HL-60/S4 treated with retinoic acid at 250 ng/mL for 4 days and 3 days (cell line): ENCODE results near the gene RNASEH2C.
"Not testable (repeated sequence)": the region's sequence is repeated elsewhere in the genome, so short reads cannot be mapped to it uniquely, and the experiment has no call there.

ENCODE experiments used
- in situ Hi-C: fragments of 300-500 bp; cut with MboI; formaldehyde crosslinking; loops from 2 replicates; pipeline ENCODE4 v1.7.0; 2022; ENCODE audit warnings: low sequenced_read_pairs

Gene RNASEH2C

GRCh38 chr11:65695459-65696241 lies 24.9 kb downstream of the RNASEH2C start:
- in situ Hi-C loops, result no loop called here

GRCh38 chr11:65692367-65692766 lies 28.2 kb downstream of the RNASEH2C start:
- in situ Hi-C loops, result no loop called here

GRCh38 chr11:65691847-65692246 lies 28.8 kb downstream of the RNASEH2C start:
- in situ Hi-C loops, result not testable (repeated sequence)

- in situ Hi-C loops, result no loop called here
Measured at GRCh38 chr11:65685981-65686380, 34.6 kb downstream of the RNASEH2C start.

GRCh38 chr11:65683480-65683879 lies 37.1 kb downstream of the RNASEH2C start:
- in situ Hi-C loops, result not testable (repeated sequence)

GRCh38 chr11:65680192-65680743 lies 40.3 kb downstream of the RNASEH2C start:
- in situ Hi-C loops, result no loop called here

GRCh38 chr11:65672982-65673381 lies 47.6 kb downstream of the RNASEH2C start:
- in situ Hi-C loops, result no loop called here

- in situ Hi-C loops, result no loop called here
Measured at GRCh38 chr11:65672180-65672860, 48.3 kb downstream of the RNASEH2C start.
